Activated CD4-positive, alpha-beta T cell treated with anti-CD3 and anti-CD28 coated beads, Interleukin-2, amount 50 U/mL, for 24 hours (primary cell): ENCODE results near the gene ATOSA.

Experiments used
- DNase-seq, 2 donors: peaks; one replicate each; pipeline ENCODE4 v3.0.0-alpha.2; 2020; ENCODE audit warnings: low read depth in 1 of 2, low spot score in 1 of 2

Gene ATOSA

DNA sequence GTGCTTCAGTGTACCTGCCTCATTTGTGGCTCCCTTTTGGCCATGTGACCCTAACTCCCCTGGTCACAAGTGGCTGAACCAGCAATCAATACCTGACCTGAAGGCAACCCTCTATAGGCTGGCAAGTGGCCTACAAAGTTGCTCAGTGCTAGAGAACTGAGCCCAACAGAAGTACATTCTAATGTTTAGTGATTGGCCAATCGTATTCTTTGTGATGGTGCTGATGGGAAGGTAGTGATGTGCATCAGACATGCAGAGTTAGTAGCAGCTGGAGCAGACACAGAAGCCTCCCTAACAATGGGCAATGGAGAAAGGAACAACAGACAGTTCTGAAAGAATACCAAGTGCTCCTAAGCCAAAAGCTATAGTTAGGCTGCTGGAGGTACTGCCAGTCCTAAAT is 10.4 kb upstream of the ATOSA start:
- no peak for DNase-seq

DNA sequence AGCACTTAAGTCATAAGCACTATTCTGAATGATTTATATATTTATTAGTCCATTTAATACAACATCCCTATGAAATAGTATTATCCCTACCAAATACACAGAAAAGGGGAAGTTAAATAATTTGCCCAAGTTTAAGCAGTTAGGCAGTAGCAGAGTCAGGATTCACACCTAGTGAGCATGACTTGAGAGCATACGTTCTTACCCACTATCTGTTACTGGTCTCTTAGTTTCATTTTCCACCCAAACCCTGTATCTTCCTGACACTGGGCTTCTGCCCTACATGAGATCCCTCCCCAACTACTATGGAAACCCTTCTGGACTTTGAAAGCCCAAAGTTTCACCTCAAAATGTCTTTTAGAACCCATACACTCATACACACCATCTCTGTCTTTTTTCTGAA is 4.4 kb upstream of the ATOSA start:
- no peak for DNase-seq

DNA sequence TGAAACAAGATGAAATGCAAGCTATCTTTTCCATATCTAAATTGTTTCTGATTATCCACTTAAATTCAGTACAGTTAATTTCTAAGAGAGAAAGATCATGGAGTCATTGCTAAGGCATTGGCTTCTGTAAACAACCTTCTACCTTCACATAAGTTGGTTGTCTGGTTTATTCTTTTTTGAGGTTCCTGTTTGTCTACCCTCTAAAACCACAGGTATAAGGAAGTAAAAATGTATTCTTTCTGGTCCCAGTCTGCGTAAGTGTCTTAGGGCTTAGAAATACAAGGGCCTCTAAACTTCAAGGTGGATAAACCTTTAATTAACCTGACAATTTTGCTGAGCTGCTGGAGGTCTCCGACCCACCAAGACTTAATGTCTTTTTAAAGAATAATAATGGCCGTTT is 3.6 kb upstream of the ATOSA start:
- DNase-seq: no peak

GRCh38 chr15:52682200-52682599 is 3.0 kb upstream of the ATOSA start:
- no peak for DNase-seq

GRCh38 chr15:52681441-52681840 is 2.3 kb upstream of the ATOSA start:
- no peak for DNase-seq

DNA sequence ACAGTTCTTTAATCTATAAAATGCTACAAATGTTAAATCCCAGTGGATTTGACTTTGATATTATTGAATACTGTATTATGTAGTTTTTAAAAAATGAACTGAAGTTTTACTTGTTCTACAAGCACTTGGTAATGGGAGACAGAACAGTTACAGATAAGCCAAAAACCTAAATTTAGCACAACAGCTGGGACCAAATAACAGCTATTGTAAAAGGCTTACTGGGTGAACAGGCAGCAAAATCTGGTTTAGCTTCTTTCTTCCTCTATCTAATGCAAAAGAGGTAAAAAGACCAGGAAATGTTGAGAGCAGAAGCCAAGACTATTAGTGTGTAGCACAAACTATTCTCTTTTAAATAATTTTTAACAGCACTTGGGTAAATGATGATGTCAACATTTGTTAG is 1.6 kb upstream of the ATOSA start:
- no peak for DNase-seq

GRCh38 chr15:52680041-52680391 is 828 bp upstream of the ATOSA start:
- DNase-seq: no peak

GRCh38 chr15:52678468-52679231 is 538 bp downstream of the ATOSA start:
- DNase-seq: peak; percentile 17 to 28

DNA sequence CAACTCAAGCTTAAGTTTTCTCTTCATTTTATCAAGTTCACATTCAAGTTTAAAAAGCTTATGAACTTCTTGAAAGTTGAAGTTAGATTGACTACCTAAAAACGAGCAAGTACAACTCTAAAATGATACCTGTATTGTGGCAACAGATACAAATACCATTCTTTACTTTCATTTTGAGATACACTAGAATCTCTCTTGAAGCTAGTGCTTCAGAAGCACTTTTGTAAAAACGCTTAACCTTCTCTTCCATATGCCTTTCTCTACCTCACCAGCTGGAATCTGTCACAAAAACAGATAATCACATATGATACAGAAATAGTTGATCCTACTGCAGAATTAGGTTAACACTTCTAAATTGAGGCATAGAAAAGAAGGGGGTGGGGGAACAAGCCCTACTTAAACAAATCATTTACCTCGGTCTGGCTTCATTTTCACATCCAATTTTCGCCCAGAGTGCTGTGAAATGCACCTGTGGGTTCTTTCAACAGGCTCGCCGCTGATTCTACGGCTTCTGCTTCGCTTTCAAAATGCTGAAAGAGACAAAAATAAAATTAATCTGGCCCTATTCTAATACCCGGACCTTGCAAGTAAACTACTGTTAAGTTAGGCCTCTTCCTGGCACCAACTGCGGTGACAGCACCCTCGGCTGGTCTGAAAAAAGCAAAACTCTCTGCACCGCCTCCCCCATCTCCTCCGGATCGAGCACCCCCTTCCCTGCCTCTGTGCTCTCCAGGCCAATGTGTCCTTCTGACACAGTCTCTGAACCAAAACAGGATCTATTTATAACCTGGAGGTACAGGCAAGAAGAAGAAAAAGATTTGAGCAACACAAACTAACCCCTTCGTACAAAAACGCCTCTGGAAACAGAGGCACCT is 1.4 kb downstream of the ATOSA start:
- DNase-seq: peak; percentile 7 to 17

DNA sequence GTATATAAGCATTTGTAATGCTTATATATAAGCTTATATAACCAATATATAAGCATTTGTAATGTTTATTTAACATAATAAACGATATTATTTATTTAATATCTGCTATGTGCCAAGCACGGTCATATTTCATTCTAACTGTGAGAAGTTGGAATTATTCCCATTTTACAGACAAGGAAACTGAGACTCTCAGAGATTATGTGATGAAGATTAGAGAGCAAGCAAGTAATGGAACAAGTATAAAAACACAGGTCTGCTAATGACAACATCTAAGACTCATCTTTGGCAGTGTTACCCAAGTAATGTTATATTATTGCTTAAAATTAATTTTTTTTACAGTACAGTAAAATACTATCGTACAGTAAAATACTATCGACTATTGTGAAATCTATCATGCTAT is 4.4 kb downstream of the ATOSA start:
- no peak for DNase-seq

DNA sequence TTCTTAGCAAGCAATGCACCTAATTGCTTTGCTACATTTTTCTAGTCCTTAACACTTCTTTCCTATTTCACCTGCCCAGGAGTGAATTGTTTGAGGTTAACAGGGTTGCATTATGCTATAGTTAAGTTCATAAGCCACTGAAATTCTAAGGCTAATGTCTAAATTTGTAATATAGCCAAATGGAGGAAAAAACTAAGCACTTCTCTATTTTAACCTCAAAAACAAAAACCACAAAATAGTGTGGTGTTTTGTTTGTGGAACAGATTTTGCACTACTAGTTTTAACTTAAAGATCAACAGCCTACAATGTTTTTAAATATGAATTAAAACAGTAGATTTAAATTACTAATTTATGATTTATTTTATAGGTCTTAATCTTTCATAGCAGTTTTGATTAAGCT is 5.5 kb downstream of the ATOSA start:
- DNase-seq: no peak

DNA sequence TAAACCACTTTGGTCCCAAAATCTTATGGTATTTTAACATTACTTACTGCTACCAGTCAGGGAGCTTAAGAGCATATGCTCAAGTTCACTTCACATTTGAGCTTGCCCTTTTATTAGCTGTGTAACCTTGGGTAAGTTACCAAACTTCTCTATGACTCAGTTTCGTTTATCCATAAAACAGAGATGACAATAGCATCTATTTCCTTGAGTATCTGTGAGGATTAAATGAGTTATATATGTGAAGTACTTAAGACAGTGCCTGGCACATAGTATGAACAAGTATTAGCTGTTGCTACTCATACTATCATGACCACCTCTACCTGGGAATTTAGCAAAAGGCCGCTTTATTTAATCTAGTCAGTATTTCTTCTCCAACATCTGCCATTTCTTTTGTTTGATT is 5.9 kb downstream of the ATOSA start:
- DNase-seq: no peak

DNA sequence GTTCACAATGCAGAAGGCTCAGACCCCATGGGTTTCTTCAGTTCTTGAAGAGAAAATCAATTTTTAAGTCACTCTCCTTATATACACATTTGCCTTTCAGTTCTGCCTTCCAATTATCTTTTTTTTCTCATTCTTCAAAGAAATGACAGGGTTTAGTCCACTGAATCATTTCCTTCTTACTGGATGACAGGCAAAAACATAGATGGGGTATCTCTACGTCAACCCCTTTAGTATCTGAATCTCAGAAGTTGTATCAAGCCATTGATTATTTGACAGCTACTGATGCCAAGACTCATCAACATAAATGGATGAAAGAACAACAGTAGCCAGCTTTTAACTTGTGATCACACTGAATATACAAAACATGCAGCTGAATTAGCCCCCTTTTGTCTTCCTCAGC is 6.5 kb downstream of the ATOSA start:
- DNase-seq: no peak

GRCh38 chr15:52670087-52670486 is 9.1 kb downstream of the ATOSA start:
- DNase-seq: no peak

- no peak for DNase-seq
Observed at GRCh38 chr15:52668133-52668532, 11.1 kb downstream of the ATOSA start.

DNA sequence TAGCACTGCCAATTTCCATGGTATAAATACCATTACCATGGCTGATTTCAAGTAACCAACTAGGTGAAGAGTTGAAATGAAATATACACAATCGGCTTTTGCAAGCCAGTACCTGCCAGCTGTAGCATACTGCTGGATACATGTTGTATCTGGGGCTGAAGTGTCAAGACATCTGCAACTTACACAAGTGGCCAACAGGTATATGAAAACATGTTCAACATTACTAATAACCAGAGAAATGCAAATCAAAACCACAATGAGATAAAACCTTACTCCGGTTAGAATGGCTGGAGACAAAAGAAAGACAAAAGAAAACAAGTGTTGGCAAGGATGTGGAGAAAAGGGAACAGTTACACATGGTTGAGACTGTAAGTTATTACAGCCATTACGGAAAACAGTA is 11.6 kb downstream of the ATOSA start:
- DNase-seq: no peak

GRCh38 chr15:52663536-52664294 is 15.5 kb downstream of the ATOSA start:
- DNase-seq: no peak

GRCh38 chr15:52661909-52662308 is 17.3 kb downstream of the ATOSA start:
- no peak for DNase-seq

DNA sequence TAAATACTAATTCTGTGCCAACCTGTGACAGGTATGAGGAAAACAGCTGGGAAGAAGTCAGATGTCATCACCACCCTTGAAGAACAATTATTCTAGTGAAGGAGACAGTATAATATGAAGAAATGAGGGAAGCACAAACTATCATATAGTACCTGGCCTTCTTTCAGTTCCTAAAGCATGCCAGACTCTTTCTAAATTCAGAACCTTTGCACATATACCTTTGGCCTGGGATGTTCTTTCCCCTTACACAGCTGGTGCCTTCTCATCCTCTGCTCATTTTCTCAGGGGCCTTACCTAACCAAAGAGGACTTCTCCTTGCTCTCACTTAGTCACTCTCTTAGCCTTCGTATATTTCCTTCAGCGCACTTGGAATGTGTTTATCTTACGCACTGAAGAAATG is 19.0 kb downstream of the ATOSA start:
- DNase-seq: no peak

- DNase-seq: no peak
Observed at GRCh38 chr15:52658955-52659354, 20.2 kb downstream of the ATOSA start.

DNA sequence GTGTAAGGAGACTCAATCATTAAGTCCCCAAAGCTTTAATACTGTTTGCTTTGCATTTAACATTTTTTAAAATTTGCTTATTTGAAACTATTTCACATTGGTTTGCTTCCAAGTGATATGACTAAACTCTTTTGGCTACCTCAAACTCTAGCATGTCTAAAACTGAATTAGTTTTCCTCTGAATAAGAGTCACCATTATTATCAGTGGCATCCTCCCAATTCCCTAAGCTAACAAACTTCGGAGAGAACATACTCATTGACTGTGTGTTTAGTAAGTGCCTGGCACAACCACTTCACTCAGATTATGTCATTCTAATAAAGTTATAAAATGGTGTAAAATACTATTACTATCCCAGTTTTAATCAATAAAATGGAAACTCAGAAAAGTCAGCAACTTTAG is 21.9 kb downstream of the ATOSA start:
- DNase-seq: no peak

- DNase-seq: no peak
Observed at GRCh38 chr15:52656412-52656811, 22.8 kb downstream of the ATOSA start.
